ENCODE results near the gene MUC22.

Gene MUC22

GRCh38 chr6:31070711-31071197 is 60.5 kb downstream of the MUC22 start:
- peak in 9 of 10 donors; percentile 56 to 96 (median 73) for DNase-seq

DNA sequence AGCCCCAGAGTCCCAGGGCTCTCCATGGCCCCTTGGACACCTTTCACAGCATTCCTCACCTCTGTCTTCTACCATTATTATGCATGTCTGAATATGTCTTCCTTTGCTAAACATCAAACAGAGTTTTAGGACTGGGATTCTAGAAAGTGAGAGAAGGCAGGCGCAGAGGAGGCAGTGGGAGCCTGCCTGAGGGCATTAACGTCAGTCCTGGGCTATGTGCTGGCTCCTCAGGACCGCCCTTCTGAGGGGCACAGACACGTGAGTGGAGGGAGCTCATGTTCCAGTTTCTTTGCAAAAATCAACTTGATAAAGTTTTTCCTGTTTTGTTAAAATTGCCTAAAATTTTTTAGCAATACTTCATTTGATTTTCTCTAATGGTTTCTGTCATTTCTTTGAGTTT is 64.1 kb downstream of the MUC22 start:
- intact Hi-C loops (cut with DNase I), result loop anchor here (5.0 kb wide), 1 partner anchor 247 kb away; no protein-coding TSS in a partner anchor
- DNase-seq, result peak in 1 of 10 donors; percentile 42

More at GRCh38 chr6:31070711-31071197, 60.5 kb downstream of the MUC22 start:
- intact Hi-C loops (cut with DNase I), result loop anchor here (1.0 to 5.0 kb wide), 2 partner anchors 156 to 243 kb away; partner anchors contain the start of gene VARS2

DNA sequence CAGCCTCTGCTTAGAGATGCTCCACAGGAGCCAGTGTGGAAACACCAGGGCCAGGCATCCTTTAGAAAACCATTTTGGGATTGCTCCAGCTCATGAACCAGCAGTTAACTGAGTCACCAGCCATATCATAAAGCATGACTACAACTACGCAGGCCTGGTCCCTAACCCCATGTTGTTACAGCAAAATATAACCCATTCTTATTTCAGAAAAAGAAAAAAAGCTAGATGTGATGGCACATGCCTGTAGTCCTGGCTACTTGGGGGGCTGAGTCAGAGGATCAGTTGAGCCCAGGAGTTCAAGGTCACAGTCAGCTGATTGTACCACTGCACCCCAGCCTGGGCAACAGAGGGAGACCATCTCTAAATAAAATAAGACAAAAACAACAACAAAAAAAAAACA is 65.3 kb downstream of the MUC22 start:
- intact Hi-C loops (cut with DNase I), result no loop called here
- peak in 1 of 10 donors; percentile 12 for DNase-seq

- no peak for DNase-seq
- intact Hi-C loops (cut with DNase I), result no loop called here
These were observed 66.3 kb downstream of the MUC22 start for GRCh38 chr6:31076611-31077010.

DNA sequence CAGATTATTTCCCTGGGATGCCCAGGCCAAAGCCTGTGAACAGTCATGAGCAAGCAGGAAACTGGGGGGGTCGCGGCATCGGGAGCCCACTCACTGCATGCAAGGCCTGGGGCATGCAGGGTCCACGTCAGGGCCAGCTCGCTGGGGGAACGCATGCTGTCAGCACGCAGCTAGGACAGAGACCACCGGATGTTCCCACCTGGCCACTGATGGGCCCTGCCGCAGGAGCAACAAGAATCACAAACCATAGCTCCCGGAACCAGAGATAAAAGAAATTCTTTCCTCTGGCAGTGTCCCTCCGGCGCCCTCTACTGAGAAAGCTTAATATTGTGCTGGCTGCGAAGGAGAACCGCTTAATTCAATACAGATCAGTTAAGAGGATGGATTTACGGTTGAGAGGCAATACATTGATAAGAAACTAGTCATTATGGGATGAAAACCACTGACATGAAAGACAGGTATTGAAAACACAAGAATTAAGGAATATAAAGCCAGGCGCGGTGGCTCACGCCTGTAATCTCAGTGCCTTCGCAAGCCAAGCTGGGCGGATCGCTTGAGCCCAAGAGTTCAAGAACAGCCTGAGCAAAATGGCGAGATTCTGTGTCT is 69.5 kb downstream of the MUC22 start:
- intact Hi-C loops (cut with DNase I), result loop anchor here (10.0 kb wide), 1 partner anchor 335 kb away; the partner anchor contains the start of genes FLOT1 and IER3
- peak; percentile 48 to 95 (median 73) for DNase-seq

- DNase-seq, result no peak
- intact Hi-C loops (cut with DNase I), result loop anchor here (10.0 kb wide), 1 partner anchor 337 kb away; the partner anchor contains the start of genes FLOT1 and IER3
These were observed 71.6 kb downstream of the MUC22 start for GRCh38 chr6:31081872-31082271.

DNA sequence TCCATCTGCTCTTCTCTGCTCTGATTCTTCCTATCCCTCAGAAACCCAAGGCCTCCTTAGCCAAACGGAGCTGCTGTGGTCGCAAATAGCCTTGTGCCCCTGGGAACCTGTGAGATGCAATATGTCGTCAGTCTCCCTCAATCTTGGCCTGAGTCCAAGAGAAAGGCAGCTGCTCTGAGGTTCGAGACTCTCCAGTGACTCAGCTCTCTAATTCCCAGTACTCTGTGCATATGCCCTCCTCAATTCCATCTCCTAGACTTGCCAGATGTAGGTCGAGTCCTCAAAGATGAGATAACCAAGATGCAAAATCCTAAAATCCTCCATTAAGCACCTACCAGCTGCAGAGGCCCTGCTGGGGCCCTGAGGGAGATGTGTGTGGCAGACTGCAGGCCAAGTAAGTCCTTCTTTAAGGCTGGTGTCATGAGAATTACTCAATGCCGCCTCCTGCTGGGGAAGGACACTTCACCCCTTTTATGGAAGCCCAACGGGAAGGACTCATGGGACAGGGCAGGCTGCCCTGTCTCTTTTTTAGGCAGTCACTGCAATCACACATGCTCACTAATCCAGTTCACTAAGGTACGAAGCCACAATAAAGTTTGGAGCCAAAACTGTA is 73.6 kb downstream of the MUC22 start:
- DNase-seq, result peak in 2 of 10 donors; percentile 38 to 77
- intact Hi-C loops (cut with DNase I), result loop anchor here (10.0 kb wide), 1 partner anchor 339 kb away; the partner anchor contains the start of genes FLOT1 and IER3

All from posterior cingulate gyrus (tissue), 11 donors.